H1 (cell line): Measurements from ENCODE around the gene CEBPE.

Source experiments
- BACH1 ChIP-seq: IDR thresholded peaks from 2 replicates; pipeline ENCODE4 v1.6.1; 2012; ENCODE audit warnings: low read length, improper control_type of control experiment
- CBX8 ChIP-seq: fragments of 300-800, 300-1000 bp; sonication (generic); IDR thresholded peaks from 2 replicates; pipeline ENCODE4 v1.7.1; 2016; ENCODE audit warnings: low read depth, low read length, borderline replicate concordance
- JUN ChIP-seq: IDR thresholded peaks from 2 replicates; pipeline ENCODE4 v1.6.1; 2011; ENCODE audit warnings: low read depth, mild to moderate bottlenecking, improper control_type of control experiment, low read length
- POLR2A ChIP-seq, 2 experiments: IDR thresholded peaks; 1 replicate in 1 of 2; 2 replicates in 1 of 2; pipeline ENCODE4 v1.6.1; 2011; ENCODE audit warnings: low read depth in 2 of 2, low read length in 2 of 2, mild to moderate bottlenecking in 2 of 2; ENCODE audit errors: control extremely low read depth in 1 of 2
- POLR2AphosphoS5 ChIP-seq: IDR thresholded peaks from 2 replicates; pipeline ENCODE4 v1.6.1; 2011; ENCODE audit warnings: low read depth, low read length
- RBBP5 ChIP-seq: IDR thresholded peaks from 2 replicates; pipeline ENCODE4 v1.7.1; 2012; ENCODE audit warnings: low read depth, mild to moderate bottlenecking, inconsistent platforms, low read length, moderate library complexity, borderline replicate concordance
- TF ChIP-seq, protein P1 (sequence below): IDR thresholded peaks from 2 replicates; pipeline ENCODE4 v1.6.1; 2012; ENCODE audit warnings: low read length, inconsistent platforms
- TF ChIP-seq, protein P2 (sequence below), 3 experiments: IDR thresholded peaks; 1 replicate in 2 of 3; 2 replicates in 1 of 3; pipeline versions ENCODE4 v1.5.1 to v1.6.1; 2011; ENCODE audit warnings: low read length in 3 of 3, mild to moderate bottlenecking in 3 of 3, inconsistent platforms in 2 of 3, low read depth in 1 of 3, moderate library complexity in 1 of 3; ENCODE audit not compliant: insufficient read depth in 1 of 3; ENCODE audit errors: control extremely low read depth in 1 of 3

DNA sequence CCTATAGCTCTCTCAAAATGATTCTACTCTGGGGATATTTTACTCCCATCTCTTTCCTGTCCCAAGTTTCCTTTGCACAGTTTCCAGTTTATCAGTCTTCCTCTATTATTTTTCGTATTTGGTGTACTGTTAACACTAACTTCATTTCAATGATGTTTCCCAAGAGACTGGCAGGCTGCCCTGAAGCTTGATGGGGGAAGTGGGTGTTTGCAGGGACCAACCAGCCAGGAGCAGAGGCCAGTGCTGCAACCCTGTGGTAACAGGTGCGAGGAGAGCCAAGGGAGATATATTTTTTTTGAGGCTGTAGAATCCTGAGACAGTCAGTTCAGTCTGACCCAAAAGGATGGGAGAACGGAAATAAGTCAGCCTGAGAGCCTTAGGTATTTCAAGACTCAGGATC lies 11.8 kb upstream of the CEBPE start:
- TF ChIP-seq, protein P1, sequence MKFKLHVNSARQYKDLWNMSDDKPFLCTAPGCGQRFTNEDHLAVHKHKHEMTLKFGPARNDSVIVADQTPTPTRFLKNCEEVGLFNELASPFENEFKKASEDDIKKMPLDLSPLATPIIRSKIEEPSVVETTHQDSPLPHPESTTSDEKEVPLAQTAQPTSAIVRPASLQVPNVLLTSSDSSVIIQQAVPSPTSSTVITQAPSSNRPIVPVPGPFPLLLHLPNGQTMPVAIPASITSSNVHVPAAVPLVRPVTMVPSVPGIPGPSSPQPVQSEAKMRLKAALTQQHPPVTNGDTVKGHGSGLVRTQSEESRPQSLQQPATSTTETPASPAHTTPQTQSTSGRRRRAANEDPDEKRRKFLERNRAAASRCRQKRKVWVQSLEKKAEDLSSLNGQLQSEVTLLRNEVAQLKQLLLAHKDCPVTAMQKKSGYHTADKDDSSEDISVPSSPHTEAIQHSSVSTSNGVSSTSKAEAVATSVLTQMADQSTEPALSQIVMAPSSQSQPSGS: no peak
- TF ChIP-seq BACH1: no peak
- TF ChIP-seq, protein P2, sequence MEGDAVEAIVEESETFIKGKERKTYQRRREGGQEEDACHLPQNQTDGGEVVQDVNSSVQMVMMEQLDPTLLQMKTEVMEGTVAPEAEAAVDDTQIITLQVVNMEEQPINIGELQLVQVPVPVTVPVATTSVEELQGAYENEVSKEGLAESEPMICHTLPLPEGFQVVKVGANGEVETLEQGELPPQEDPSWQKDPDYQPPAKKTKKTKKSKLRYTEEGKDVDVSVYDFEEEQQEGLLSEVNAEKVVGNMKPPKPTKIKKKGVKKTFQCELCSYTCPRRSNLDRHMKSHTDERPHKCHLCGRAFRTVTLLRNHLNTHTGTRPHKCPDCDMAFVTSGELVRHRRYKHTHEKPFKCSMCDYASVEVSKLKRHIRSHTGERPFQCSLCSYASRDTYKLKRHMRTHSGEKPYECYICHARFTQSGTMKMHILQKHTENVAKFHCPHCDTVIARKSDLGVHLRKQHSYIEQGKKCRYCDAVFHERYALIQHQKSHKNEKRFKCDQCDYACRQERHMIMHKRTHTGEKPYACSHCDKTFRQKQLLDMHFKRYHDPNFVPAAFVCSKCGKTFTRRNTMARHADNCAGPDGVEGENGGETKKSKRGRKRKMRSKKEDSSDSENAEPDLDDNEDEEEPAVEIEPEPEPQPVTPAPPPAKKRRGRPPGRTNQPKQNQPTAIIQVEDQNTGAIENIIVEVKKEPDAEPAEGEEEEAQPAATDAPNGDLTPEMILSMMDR (IDR thresholded peaks at IDR 0.05; ENCODE audit: control extremely low read depth in 1 of 3, insufficient read depth in 1 of 3, low read depth in 1 of 3, low read length in 3 of 3): no peak
- no peak for TF ChIP-seq CBX8
- no peak for TF ChIP-seq JUN
- no peak for TF ChIP-seq POLR2AphosphoS5
- TF ChIP-seq POLR2A (IDR thresholded peaks at IDR 0.05; ENCODE audit: control extremely low read depth in 1 of 2, low read depth in 2 of 2, low read length in 2 of 2): no peak
- TF ChIP-seq RBBP5: no peak
